ENCODE measurements around the gene TUBGCP6. TPM values are rescaled to one million over a fixed set of nuclear protein-coding genes. Genes with fewer than 3 reads are reported as not detected.

Gene TUBGCP6
- total RNA-seq, 1 experiment from 2014 or later, result 31.3 TPM

DNA sequence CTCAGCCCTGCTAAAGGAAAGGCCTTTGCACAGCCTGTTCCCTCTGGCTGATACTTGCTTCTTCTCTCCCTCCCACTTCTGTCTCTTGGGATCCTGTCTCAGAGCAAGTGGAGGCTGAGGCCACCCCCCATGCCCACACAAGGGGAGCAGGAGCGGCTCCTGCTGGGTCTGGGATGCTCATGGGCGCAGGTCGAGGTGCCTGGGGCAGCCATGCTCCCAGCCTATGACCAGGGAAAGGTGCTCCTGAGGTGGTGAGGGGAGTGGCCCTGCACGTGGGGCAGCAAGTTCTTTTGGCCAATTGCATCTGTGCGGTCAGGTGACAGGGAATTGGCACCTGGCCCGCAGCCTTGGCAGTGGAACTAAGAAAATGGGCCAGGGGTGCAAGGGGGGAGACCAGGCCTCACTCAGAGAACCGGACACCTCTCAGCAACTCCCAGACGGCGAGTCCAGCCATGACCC is 23.9 kb upstream of the TUBGCP6 start:
- intact Hi-C loops (cut with micrococcal nuclease; ENCODE audit: unreplicated experiment), result no loop called here
- TF ChIP-seq, protein P1, sequence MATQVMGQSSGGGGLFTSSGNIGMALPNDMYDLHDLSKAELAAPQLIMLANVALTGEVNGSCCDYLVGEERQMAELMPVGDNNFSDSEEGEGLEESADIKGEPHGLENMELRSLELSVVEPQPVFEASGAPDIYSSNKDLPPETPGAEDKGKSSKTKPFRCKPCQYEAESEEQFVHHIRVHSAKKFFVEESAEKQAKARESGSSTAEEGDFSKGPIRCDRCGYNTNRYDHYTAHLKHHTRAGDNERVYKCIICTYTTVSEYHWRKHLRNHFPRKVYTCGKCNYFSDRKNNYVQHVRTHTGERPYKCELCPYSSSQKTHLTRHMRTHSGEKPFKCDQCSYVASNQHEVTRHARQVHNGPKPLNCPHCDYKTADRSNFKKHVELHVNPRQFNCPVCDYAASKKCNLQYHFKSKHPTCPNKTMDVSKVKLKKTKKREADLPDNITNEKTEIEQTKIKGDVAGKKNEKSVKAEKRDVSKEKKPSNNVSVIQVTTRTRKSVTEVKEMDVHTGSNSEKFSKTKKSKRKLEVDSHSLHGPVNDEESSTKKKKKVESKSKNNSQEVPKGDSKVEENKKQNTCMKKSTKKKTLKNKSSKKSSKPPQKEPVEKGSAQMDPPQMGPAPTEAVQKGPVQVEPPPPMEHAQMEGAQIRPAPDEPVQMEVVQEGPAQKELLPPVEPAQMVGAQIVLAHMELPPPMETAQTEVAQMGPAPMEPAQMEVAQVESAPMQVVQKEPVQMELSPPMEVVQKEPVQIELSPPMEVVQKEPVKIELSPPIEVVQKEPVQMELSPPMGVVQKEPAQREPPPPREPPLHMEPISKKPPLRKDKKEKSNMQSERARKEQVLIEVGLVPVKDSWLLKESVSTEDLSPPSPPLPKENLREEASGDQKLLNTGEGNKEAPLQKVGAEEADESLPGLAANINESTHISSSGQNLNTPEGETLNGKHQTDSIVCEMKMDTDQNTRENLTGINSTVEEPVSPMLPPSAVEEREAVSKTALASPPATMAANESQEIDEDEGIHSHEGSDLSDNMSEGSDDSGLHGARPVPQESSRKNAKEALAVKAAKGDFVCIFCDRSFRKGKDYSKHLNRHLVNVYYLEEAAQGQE (IDR thresholded peaks at IDR 0.05; ENCODE audit: insufficient read depth in 1 of 2, low read depth in 2 of 2, low read length in 1 of 2), result no peak
- TF ChIP-seq POLR2AphosphoS5 (IDR thresholded peaks at IDR 0.05; ENCODE audit: low read depth, low read length) (no peak), SIN3A (IDR thresholded peaks at IDR 0.05; ENCODE audit: borderline replicate concordance, insufficient read depth, low read depth, low read length) (no peak), TCF7L2 (IDR thresholded peaks at IDR 0.05; ENCODE audit: low read depth, low read length) (no peak)
- TF ChIP-seq, protein P2, sequence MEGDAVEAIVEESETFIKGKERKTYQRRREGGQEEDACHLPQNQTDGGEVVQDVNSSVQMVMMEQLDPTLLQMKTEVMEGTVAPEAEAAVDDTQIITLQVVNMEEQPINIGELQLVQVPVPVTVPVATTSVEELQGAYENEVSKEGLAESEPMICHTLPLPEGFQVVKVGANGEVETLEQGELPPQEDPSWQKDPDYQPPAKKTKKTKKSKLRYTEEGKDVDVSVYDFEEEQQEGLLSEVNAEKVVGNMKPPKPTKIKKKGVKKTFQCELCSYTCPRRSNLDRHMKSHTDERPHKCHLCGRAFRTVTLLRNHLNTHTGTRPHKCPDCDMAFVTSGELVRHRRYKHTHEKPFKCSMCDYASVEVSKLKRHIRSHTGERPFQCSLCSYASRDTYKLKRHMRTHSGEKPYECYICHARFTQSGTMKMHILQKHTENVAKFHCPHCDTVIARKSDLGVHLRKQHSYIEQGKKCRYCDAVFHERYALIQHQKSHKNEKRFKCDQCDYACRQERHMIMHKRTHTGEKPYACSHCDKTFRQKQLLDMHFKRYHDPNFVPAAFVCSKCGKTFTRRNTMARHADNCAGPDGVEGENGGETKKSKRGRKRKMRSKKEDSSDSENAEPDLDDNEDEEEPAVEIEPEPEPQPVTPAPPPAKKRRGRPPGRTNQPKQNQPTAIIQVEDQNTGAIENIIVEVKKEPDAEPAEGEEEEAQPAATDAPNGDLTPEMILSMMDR (IDR thresholded peaks at IDR 0.05), result no peak
- Histone ChIP-seq H3K27me3 (ENCODE audit: control insufficient read depth, insufficient read depth, low read length) (no peaks in the 10 kb centered on the region), H3K4me3 (ENCODE audit: low read depth in 2 of 2, low read length in 2 of 2) (peak overlapping the region in 1 of 2 experiments; percentile 65; a peak in 3 of 4 replicates), H3K9me3 (ENCODE audit: control insufficient read depth, insufficient read depth, low read depth, low read length) (no peaks in the 10 kb centered on the region), H3K36me3 (ENCODE audit: control insufficient read depth, insufficient read depth, low read length) (no peaks in the 10 kb centered on the region), H3K27ac (ENCODE audit: low read length) (peak overlapping the region; percentile 86), H3K4me1 (ENCODE audit: control insufficient read depth, insufficient read depth, low read length) (peaks cover 12% of the 10 kb centered on the region)
- CTCF ChIA-PET, result no interaction called here
- in situ Hi-C loops (cut with HindIII; ENCODE audit: low pct_unique_long_range_greater_than_20kb, low sequenced_read_pairs), result no loop called here
- ATAC-seq (no peak), DNase-seq (ENCODE audit: low read depth, low spot score) (no peak)
- BruUV-seq (replicated peaks), result no TSS peak
- POLR2A ChIA-PET, result no interaction called here

DNA sequence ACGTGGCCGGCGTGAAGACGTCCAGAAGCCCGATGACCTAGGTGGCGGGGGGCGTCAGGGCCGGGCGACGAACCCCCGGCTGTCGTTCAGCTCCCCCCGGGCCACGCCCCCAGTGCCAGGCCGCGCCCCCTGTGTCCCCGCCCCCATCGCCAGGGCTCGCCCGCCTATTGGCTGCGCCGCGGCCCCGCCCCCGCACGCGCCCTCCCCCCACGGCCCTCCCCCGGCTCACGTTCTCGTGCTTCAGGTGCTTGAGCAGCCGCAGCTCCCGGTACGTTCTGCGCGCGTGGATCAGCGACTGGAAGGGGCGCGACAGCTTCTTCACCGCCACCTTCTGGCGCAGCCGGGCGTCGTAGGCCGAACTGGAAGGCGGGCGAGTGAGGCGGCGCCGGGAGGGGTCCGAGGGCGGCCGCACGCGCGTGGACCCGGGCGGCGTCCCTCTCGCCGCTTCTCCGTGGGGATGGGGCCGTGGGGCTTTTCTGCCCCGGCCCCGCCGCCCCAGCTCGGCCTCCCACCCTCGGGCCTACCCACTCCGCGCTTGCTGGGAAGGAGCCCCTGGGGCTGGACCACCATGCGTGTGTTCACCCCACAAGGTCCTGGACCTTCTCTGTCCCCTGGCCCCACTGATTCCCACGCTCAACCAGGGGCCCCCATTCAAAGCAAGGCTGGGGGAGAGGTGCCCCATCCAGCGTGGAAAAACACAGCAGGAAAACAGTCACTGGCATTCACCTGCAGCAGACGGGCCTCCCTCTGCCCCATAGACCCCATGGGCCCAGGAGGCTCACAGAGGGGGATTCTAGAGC is 23.0 kb upstream of the TUBGCP6 start:
- no peak for DNase-seq (ENCODE audit: low read depth, low spot score)
- Histone ChIP-seq H3K4me3 (ENCODE audit: low read depth in 2 of 2, low read length in 2 of 2) (no peak overlapping the region; a peak in 1 of 4 replicates), H3K27me3 (ENCODE audit: control insufficient read depth, insufficient read depth, low read length) (no peaks in the 10 kb centered on the region), H3K4me1 (ENCODE audit: control insufficient read depth, insufficient read depth, low read length) (peaks cover 18% of the 10 kb centered on the region), H3K9me3 (ENCODE audit: control insufficient read depth, insufficient read depth, low read depth, low read length) (no peaks in the 10 kb centered on the region), H3K27ac (ENCODE audit: low read length) (peak overlapping the region; percentile 48; the same call in 1 of the 2 replicates), H3K36me3 (ENCODE audit: control insufficient read depth, insufficient read depth, low read length) (no peaks in the 10 kb centered on the region)
- POLR2A ChIA-PET, result no interaction called here
- intact Hi-C loops (cut with micrococcal nuclease; ENCODE audit: unreplicated experiment) (no loop called here), in situ Hi-C loops (cut with HindIII; ENCODE audit: low pct_unique_long_range_greater_than_20kb, low sequenced_read_pairs) (no loop called here)
- TF ChIP-seq, protein P1 (IDR thresholded peaks at IDR 0.05; ENCODE audit: insufficient read depth in 1 of 2, low read depth in 2 of 2, low read length in 1 of 2), result no peak
- TF ChIP-seq SIN3A (IDR thresholded peaks at IDR 0.05; ENCODE audit: borderline replicate concordance, insufficient read depth, low read depth, low read length), result no peak
- TF ChIP-seq, protein P2 (IDR thresholded peaks at IDR 0.05), result no peak
- TF ChIP-seq TCF7L2 (IDR thresholded peaks at IDR 0.05; ENCODE audit: low read depth, low read length), result no peak
- no peak for TF ChIP-seq POLR2AphosphoS5 (IDR thresholded peaks at IDR 0.05; ENCODE audit: low read depth, low read length)
- ATAC-seq, result no peak
- CTCF ChIA-PET, result no interaction called here
- BruUV-seq (replicated peaks), result no TSS peak
